ENCODE data around the gene WDR37.
A peak's percentile ranks its signal among the peaks of the same experiment; 100 is the strongest.
"Not testable (repeated sequence)": the region's sequence is repeated elsewhere in the genome, so short reads cannot be mapped to it uniquely, and the experiment has no call there.

The WDR37 gene

DNA sequence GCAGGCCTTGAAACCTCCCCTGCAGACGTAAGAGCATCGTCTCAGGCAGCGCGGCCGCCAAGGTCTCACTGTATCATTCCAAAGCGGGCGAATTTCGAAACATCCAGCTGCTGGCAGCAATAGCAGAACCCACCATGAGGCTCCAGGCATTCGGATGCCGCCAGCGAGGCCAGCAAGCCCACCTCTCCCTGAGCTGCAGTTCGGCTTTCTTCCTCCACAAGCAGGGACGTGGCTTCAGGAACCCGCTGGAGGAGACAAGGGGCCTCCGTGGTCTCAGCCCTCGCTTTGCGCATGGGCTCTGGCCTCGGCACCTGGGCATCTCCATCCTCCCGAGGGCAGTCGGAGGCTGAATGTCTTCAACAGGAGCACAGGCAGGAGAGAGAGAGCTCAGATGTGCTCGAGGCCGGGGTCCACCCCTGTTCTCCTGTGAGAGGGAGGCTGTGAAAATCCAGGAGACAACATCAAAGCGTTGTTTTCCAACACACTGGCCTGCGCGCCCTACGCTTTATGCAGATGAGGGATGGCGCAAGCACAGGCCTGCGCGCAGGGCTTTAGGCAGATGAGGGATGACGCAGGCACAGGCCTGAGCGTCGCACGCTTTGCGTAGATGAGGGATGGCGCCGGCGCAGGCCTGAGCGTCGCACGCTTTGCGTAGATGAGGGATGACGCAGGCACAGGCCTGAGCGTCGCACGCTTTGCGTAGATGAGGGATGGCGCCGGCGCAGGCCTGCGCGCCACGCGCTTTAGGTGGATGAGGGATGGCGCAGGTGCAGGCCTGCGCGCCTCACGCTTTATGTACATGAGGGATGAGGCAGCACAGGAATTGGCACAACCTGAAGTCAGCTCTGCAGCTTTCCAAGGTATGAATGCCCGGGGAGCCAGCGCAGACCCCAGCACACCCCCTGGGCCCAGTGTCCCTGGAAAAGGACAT, 103.2 kb downstream of the WDR37 start:
- Histone ChIP-seq H2BK120ac (ENCODE audit: low read depth, low read length) (no peak overlapping the region), H4K8ac (ENCODE audit: low read length) (no peak overlapping the region), H4K91ac (ENCODE audit: low read length) (peak overlapping the region; percentile 72), H3K4me2 (ENCODE audit: low read length, poor library complexity, severe bottlenecking) (no peak overlapping the region), H3K23ac (ENCODE audit: low read length in 2 of 2) (no peak overlapping the region), H3K14ac (ENCODE audit: low read length in 2 of 2) (no peak overlapping the region), H3K18ac (ENCODE audit: low read depth in 1 of 2, low read length in 2 of 2) (no peak overlapping the region), H3K79me1 (replicated peaks; ENCODE audit: low read length, poor library complexity, severe bottlenecking) (no peaks in the 10 kb centered on the region), H2AK5ac (ENCODE audit: low read length, severe bottlenecking) (no peak overlapping the region), H2AFZ (ENCODE audit: low read depth, low read length) (no peak overlapping the region), H3K27me3 (ENCODE audit: control insufficient read depth in 1 of 2, insufficient read depth in 1 of 2, low read length in 2 of 2) (peaks cover 19 to 38% of the 10 kb centered on the region in 2 experiments), H3K4ac (ENCODE audit: low read depth in 1 of 2, low read length in 2 of 2) (peak overlapping the region in 1 of 2 experiments; percentile 47), H2BK5ac (ENCODE audit: low read depth, low read length, poor library complexity, severe bottlenecking) (no peak overlapping the region), H3K36me3 (ENCODE audit: control insufficient read depth in 1 of 2, insufficient read depth in 2 of 2, low read depth in 1 of 2, low read length in 2 of 2) (no peaks in the 10 kb centered on the region), H2BK15ac (ENCODE audit: low read depth, poor library complexity, severe bottlenecking) (no peak overlapping the region), H3K4me3 (ENCODE audit: insufficient read depth in 1 of 2, low read depth in 1 of 2, low read length in 2 of 2) (no peak overlapping the region), H2BK12ac (ENCODE audit: low read length in 2 of 2) (no peak overlapping the region), H3K9me3 (ENCODE audit: control insufficient read depth, low read length) (no peaks in the 10 kb centered on the region), H3K9ac (ENCODE audit: low read length) (no peak overlapping the region), H3K4me1 (ENCODE audit: control insufficient read depth, insufficient read depth, low read depth, low read length) (no peaks in the 10 kb centered on the region), H3K27ac (ENCODE audit: low read length, poor library complexity, severe bottlenecking) (no peak overlapping the region)
- 90% methylated on average over 59 of the region's 59 CpGs for WGBS
- no peak for DNase-seq

DNA sequence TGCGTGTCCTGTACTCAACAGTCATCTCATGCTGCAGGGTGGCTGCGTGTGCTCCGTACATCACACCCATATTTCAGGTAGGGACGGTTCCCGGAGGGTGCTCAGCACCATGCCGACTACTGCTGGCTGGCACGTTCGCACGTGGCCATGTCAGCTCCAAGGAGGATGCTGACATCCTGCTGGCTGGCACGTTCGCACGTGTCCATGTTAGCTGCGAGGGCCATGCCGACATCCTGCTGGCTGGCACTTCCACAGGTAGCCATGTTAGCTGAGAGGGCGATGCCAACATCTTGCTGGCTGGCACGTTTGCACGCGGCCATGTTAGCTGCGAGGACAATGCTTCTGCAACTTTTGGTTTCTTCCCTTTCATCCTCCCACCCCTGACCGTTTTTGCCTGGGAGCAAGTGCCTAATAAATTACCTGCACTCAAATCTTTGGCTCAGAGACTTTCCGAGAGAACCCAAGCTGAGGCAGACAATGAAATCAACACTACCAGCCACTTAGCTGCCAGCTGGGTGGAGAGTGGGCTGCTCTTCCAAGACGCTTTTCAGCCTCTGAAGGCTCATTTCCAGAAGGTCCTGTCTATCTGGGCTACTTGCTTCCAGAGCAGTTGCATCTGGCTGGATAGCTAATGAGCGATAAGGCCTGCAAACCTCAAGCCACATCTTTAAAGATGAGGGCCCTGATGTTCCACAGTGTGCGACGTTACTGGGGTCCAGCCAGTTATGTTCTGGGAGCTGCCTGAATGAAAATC, 104.6 kb downstream of the WDR37 start:
- no peak overlapping the region for H2BK15ac ChIP-seq (ENCODE audit: low read depth, poor library complexity, severe bottlenecking)
- no peak overlapping the region for H4K91ac ChIP-seq (ENCODE audit: low read length)
- H4K8ac ChIP-seq (ENCODE audit: low read length), result no peak overlapping the region
- no peak overlapping the region for H2BK12ac ChIP-seq (ENCODE audit: low read length in 2 of 2)
- H3K4me3 ChIP-seq (ENCODE audit: insufficient read depth in 1 of 2, low read depth in 1 of 2, low read length in 2 of 2), result no peak overlapping the region
- H3K27me3 ChIP-seq (ENCODE audit: control insufficient read depth in 1 of 2, insufficient read depth in 1 of 2, low read length in 2 of 2), result peaks cover 6 to 38% of the 10 kb centered on the region in 2 experiments
- H3K27ac ChIP-seq (ENCODE audit: low read length, poor library complexity, severe bottlenecking), result no peak overlapping the region
- WGBS, result 89% methylated on average over 25 of the region's 25 CpGs
- H3K23ac ChIP-seq (ENCODE audit: low read length in 2 of 2), result no peak overlapping the region
- no peaks in the 10 kb centered on the region for H3K4me1 ChIP-seq (ENCODE audit: control insufficient read depth, insufficient read depth, low read depth, low read length)
- H3K9me3 ChIP-seq (ENCODE audit: control insufficient read depth, low read length), result no peaks in the 10 kb centered on the region
- no peak overlapping the region for H3K4ac ChIP-seq (ENCODE audit: low read depth in 1 of 2, low read length in 2 of 2)
- H3K4me2 ChIP-seq (ENCODE audit: low read length, poor library complexity, severe bottlenecking), result no peak overlapping the region
- no peaks in the 10 kb centered on the region for H3K36me3 ChIP-seq (ENCODE audit: control insufficient read depth in 1 of 2, insufficient read depth in 2 of 2, low read depth in 1 of 2, low read length in 2 of 2)
- H2BK5ac ChIP-seq (ENCODE audit: low read depth, low read length, poor library complexity, severe bottlenecking), result no peak overlapping the region
- H2BK120ac ChIP-seq (ENCODE audit: low read depth, low read length), result no peak overlapping the region
- no peaks in the 10 kb centered on the region for H3K79me1 ChIP-seq (replicated peaks; ENCODE audit: low read length, poor library complexity, severe bottlenecking)
- H2AK5ac ChIP-seq (ENCODE audit: low read length, severe bottlenecking), result no peak overlapping the region
- H3K9ac ChIP-seq (ENCODE audit: low read length), result no peak overlapping the region
- H3K14ac ChIP-seq (ENCODE audit: low read length in 2 of 2), result peak overlapping the region in 1 of 2 experiments; percentile 68
- H3K18ac ChIP-seq (ENCODE audit: low read depth in 1 of 2, low read length in 2 of 2), result no peak overlapping the region
- no peak for DNase-seq
- no peak overlapping the region for H2AFZ ChIP-seq (ENCODE audit: low read depth, low read length)

DNA sequence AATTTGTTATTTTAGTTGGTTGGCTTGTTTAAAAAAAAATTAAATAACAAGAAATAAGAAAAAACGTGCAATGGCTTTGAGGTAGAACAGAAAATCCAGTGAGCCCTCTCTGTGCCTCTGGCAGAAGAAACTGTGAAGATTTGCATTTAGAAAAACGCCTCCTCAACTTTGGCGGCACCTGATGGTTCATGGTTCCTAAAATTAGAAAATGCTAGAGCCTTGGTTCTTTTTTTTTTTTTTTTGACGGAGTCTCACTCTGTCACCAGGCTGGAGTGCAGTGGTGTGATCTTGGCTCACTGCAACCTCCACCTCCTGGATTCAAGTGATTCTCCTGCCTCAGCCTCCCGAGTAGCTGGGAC, 105.1 kb downstream of the WDR37 start:
- H3K9me3 ChIP-seq (ENCODE audit: control insufficient read depth, low read length); H3K27ac ChIP-seq (ENCODE audit: low read length, poor library complexity, severe bottlenecking); H3K79me1 ChIP-seq (replicated peaks; ENCODE audit: low read length, poor library complexity, severe bottlenecking); H2BK15ac ChIP-seq (ENCODE audit: low read depth, poor library complexity, severe bottlenecking); H3K4me1 ChIP-seq (ENCODE audit: control insufficient read depth, insufficient read depth, low read depth, low read length); H4K91ac ChIP-seq (ENCODE audit: low read length); H2BK12ac ChIP-seq (ENCODE audit: low read length in 2 of 2); H2AFZ ChIP-seq (ENCODE audit: low read depth, low read length); H3K4me2 ChIP-seq (ENCODE audit: low read length, poor library complexity, severe bottlenecking); H3K4me3 ChIP-seq (ENCODE audit: insufficient read depth in 1 of 2, low read depth in 1 of 2, low read length in 2 of 2); H2AK5ac ChIP-seq (ENCODE audit: low read length, severe bottlenecking); H3K18ac ChIP-seq (ENCODE audit: low read depth in 1 of 2, low read length in 2 of 2); H3K14ac ChIP-seq (ENCODE audit: low read length in 2 of 2); H2BK5ac ChIP-seq (ENCODE audit: low read depth, low read length, poor library complexity, severe bottlenecking); DNase-seq; H3K9ac ChIP-seq (ENCODE audit: low read length); H2BK120ac ChIP-seq (ENCODE audit: low read depth, low read length); H3K36me3 ChIP-seq (ENCODE audit: control insufficient read depth in 1 of 2, insufficient read depth in 2 of 2, low read depth in 1 of 2, low read length in 2 of 2); H3K4ac ChIP-seq (ENCODE audit: low read depth in 1 of 2, low read length in 2 of 2); H4K8ac ChIP-seq (ENCODE audit: low read length); H3K23ac ChIP-seq (ENCODE audit: low read length in 2 of 2): not testable (repeated sequence)
- peaks cover 5 to 43% of the 10 kb centered on the region in 2 experiments for H3K27me3 ChIP-seq (ENCODE audit: control insufficient read depth in 1 of 2, insufficient read depth in 1 of 2, low read length in 2 of 2)
- WGBS, result 77% methylated on average over 4 of the region's 5 CpGs

DNA sequence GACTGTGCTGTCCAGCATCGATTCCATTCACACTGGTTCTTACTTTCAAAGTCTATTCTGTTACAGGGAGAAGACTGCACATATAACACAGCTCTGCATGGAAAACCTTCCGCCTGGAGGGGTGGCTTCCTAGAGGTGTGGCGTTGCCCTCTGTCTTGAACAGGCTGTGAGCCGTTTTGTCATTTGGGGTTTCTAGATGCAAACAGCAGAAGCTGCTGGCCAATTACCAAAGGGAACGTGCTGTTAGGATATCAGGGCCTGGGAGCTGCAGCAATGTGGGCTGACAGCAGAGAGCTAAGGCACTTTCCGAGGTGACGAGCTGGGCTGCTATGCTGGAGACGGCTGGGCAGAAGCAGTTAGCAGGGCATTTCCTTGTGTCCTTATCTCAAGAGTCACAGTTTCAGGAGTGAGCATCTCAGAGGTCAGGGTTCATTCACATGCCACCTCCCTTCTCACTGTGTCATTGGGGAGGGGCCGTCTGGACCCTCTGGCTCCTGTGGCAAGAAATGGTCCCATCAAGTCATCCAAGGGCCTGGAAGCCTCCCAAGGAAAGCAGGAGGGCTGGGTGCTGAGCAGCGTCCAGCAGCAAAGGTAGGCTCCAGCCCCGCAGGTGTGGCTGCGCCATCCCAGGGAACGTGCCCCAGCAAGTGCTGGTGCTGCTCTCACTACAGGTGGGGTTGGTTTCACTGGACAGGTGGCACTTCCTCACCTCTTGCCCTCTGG, 106.5 kb downstream of the WDR37 start:
- H3K23ac ChIP-seq (ENCODE audit: low read length in 2 of 2), result no peak overlapping the region
- no peaks in the 10 kb centered on the region for H3K9me3 ChIP-seq (ENCODE audit: control insufficient read depth, low read length)
- H3K18ac ChIP-seq (ENCODE audit: low read depth in 1 of 2, low read length in 2 of 2), result no peak overlapping the region
- no peak overlapping the region for H3K27ac ChIP-seq (ENCODE audit: low read length, poor library complexity, severe bottlenecking)
- H2BK120ac ChIP-seq (ENCODE audit: low read depth, low read length), result no peak overlapping the region
- no peak overlapping the region for H3K4me2 ChIP-seq (ENCODE audit: low read length, poor library complexity, severe bottlenecking)
- H3K36me3 ChIP-seq (ENCODE audit: control insufficient read depth in 1 of 2, insufficient read depth in 2 of 2, low read depth in 1 of 2, low read length in 2 of 2), result no peaks in the 10 kb centered on the region
- no peak overlapping the region for H2AK5ac ChIP-seq (ENCODE audit: low read length, severe bottlenecking)
- H2BK5ac ChIP-seq (ENCODE audit: low read depth, low read length, poor library complexity, severe bottlenecking), result no peak overlapping the region
- no peak for DNase-seq
- H2AFZ ChIP-seq (ENCODE audit: low read depth, low read length), result no peak overlapping the region
- H4K91ac ChIP-seq (ENCODE audit: low read length), result no peak overlapping the region
- no peak overlapping the region for H2BK15ac ChIP-seq (ENCODE audit: low read depth, poor library complexity, severe bottlenecking)
- no peak overlapping the region for H3K9ac ChIP-seq (ENCODE audit: low read length)
- no peak overlapping the region for H3K4me3 ChIP-seq (ENCODE audit: insufficient read depth in 1 of 2, low read depth in 1 of 2, low read length in 2 of 2)
- no peak overlapping the region for H3K14ac ChIP-seq (ENCODE audit: low read length in 2 of 2)
- H3K27me3 ChIP-seq (ENCODE audit: control insufficient read depth in 1 of 2, insufficient read depth in 1 of 2, low read length in 2 of 2), result peaks cover 3 to 47% of the 10 kb centered on the region in 2 experiments
- no peaks in the 10 kb centered on the region for H3K4me1 ChIP-seq (ENCODE audit: control insufficient read depth, insufficient read depth, low read depth, low read length)
- no peak overlapping the region for H4K8ac ChIP-seq (ENCODE audit: low read length)
- WGBS, result 78% methylated on average over 13 of the region's 13 CpGs
- no peak overlapping the region for H2BK12ac ChIP-seq (ENCODE audit: low read length in 2 of 2)
- H3K4ac ChIP-seq (ENCODE audit: low read depth in 1 of 2, low read length in 2 of 2), result no peak overlapping the region
- no peaks in the 10 kb centered on the region for H3K79me1 ChIP-seq (replicated peaks; ENCODE audit: low read length, poor library complexity, severe bottlenecking)

Data from mesenchymal stem cell (in vitro differentiated cells and primary cell).